Activated CD4-positive, alpha-beta T cell treated with anti-CD3 and anti-CD28 coated beads, Interleukin-2, amount 50 U/mL, for 48 hours (primary cell): ENCODE measurements around the gene SPG7.
"Not testable (repeated sequence)": the region's sequence is repeated elsewhere in the genome, so short reads cannot be mapped to it uniquely, and the experiment has no call there.

ENCODE experiments used
- DNase-seq, 2 experiments: peaks; one replicate each; pipeline ENCODE4 v3.0.0-alpha.2; 2020

SPG7 gene

DNA sequence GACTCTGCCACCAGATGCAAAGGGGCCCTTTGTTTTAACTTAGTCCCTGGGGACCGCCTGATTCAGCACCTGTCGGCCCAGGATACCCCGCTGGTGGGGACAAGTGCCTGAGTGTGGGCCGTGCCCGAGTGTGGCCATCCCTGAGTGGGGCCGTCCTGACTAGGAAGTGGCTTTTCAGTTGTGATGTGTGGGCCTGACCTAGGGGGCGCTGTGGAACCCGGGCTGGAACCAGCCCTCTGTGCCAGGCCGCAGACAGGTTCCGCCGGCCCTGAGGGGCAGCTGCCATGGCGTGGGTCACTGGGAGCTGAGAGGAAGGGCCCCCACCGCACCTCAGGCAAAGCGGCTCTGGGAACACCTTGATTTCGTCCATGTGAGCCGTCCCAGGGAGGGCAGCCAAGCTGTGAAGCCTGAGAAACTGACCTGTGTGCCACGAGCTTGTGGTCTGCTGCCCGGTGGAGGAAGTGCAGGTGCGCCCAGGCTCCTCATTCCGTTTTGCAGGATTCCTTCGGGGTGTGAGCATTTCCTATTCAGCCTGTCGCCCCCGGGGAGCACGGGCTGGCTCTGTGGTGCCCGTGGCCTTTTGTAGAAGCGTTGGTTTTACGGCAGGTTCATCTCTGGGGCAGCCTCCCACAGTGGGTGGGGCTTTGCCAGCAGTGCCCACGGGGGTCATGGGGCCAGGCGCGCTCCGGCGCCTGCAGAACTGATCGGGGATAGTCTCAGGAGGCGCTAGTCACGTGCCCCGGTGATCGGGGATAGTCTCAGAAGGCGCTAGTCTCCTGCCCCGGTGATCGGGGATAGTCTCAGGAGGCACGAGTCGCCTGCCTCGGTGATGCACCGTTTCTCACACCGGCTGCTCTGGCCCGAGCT is 57.5 kb downstream of the SPG7 start:
- peak; percentile 79 to 83 for DNase-seq

DNA sequence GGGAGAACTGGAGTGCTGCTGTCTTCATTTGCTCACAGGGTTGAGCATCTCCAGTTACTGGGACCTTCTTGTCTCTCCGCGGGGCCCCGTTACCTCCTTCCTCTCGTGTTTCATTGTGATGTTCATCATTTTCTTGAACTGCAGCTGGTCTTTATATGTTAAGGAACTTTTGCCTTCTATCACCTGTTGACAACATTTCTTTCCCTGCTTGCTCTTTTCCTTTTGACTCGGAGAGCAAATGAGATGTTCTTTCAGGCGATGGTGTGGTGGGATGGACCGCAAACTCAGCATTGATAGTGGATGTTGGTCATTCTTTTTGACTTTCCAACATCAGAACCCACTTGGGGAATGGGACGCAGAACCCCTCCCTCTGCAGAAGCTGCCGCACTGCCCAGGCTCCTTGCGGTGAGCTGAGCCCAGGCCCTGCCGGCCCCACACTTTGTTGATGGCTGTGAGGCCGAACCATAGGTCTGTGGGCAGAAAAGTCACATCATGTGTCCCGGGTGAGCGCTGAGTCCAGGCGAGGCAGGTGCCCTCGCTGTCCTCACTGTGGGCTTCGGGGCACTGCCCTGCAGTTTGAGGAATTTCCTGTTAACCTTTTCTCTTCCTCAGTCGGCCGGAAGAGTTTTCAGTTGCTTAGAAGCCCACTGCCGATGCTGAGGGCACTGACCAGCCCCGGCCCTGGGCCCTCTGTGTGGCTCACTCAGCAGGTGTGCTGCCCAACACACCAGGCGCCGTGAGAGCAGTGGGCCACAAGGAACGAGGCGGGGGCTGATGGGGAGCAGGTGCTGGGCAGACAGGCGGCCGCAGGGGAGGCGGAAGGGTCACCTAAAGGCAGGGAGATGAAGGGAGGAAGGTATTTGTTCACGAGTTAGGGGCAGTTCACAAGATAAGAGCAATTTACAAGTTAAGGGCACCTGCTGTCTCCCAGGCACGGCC is 59.7 kb downstream of the SPG7 start:
- no peak for DNase-seq

DNA sequence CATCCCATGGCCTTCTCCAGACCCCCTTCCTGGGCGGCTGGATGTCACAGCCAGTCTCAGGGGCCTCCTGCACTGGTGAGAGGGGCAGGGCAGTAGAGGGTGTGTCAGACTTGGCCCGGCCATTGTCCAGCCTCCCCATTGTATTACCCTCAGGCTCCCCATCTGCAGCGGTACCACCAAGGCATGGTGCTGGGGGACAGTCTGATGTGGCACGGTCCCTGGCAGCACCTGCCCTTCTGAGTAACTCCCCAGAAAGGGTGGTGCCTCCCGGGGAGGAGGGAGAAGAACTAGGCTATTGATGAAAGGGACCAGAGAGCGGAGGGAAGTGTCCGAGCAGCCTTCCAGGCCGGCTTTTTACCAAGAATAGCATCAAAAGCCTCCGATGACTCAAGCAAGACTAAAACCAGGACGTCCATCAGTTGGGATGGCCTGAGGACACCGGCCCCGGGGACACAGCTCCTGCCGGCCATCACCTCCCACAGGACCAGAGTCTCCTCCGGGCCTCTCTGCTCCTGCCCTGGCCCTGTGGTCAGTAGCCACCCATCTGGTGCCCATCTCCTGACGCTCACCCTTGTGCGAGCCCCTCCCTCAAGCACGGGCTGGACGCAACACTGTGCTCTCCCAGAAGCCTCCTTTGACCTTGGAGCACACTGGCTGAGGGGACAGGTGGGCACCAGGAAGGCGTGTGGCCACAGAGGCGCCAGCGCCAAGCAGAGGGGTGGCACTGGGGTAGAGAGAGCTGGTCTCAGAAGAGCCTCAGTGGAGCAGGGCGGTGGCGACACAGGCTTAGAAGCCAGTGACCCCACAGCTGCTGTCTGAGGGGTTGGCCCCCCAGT is 61.5 kb downstream of the SPG7 start:
- no peak for DNase-seq

DNA sequence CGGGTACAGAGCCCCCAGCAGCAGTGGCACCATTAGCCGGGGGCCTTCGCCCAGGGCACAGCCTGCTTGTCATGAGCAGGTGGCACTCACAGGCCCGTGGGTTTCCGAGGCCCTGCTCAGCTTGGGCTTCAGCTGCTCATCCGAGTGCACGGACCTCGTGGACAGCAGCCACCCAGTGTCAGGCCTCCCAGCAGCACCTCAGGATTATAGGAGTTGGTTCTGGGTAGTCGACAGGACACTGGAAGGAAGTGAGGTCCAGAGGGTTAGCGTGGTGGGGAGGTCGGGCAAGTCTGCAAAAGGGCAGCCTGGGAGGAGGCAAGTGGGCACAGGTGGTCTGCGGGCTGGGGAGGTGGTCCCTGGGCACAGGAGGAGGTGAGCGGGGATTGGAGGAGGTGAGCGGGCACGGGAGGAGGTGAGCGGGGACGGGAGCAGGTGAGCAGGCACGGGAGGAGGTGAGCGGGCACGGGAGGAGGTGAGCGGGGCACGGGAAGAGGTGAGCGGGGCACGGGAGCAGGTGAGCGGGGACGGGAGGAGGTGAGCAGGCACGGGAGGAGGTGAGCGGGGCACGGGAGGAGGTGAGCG is 62.2 kb downstream of the SPG7 start:
- DNase-seq: no peak

DNA sequence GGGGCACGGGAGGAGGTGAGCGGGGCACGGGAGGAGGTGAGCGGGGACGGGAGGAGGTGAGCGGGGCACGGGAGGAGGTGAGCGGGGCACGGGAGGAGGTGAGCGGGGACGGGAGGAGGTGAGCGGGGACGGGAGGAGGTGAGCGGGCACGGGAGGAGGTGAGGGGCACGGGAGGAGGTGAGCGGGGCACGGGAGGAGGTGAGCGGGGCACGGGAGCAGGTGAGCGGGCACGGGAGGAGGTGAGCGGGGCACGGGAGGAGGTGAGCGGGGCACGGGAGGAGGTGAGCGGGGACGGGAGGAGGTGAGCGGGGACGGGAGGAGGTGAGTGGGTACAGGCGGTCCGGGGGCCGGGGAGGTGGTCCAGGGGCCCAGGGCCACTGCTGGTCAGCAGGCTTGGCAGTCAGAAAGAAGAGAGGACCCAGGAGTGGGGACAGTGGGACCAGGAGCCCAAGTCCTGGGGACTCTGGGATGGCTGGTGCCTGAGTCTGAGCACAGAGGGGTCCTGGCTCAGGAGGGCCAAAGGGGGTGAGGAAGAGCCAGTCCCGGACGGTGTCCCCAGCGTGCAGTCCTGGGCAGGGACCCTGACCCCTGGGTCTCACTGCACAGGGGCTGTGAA is 62.9 kb downstream of the SPG7 start:
- not testable (repeated sequence) for DNase-seq

DNA sequence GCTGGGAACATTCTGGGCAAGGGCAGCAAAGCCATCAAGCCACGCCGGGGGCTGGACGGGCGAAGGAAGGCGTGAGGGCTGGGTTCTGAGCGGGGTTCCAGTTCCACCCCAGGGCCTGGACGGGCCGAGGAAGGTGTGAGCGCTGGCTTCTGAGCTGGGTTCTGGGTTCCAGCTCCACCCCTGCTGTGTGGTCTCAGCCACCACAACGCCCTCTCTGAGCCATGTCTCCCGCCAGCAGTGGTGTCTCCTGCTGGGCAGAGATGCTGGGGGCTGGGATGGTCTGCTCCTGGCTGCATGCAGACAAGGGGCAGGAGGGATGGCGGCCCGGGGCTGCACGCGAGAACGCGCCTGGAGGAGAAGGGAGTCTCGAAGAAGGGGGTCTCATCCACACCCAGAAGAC is 63.4 kb downstream of the SPG7 start:
- no peak for DNase-seq

DNA sequence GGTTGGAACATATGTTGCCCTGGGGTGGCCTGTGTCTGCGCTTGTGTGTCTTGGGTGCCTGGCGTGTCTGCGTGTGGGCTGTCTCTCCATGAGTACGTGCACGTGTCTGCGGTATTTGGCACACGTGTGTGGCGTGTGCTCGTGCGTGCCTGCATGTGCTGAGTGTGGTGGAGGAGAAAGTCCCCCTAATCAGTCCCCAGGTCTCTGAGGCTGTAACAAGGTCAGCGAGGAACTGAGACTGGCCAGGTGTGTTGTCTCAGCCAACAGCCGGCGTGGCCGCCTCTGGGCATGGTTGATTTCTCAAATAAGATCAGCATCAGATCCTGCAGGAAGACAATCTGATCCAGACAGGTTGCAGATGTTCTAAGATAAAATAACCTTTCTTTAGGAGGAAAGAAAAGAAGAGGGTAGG is 63.9 kb downstream of the SPG7 start:
- DNase-seq: no peak

DNA sequence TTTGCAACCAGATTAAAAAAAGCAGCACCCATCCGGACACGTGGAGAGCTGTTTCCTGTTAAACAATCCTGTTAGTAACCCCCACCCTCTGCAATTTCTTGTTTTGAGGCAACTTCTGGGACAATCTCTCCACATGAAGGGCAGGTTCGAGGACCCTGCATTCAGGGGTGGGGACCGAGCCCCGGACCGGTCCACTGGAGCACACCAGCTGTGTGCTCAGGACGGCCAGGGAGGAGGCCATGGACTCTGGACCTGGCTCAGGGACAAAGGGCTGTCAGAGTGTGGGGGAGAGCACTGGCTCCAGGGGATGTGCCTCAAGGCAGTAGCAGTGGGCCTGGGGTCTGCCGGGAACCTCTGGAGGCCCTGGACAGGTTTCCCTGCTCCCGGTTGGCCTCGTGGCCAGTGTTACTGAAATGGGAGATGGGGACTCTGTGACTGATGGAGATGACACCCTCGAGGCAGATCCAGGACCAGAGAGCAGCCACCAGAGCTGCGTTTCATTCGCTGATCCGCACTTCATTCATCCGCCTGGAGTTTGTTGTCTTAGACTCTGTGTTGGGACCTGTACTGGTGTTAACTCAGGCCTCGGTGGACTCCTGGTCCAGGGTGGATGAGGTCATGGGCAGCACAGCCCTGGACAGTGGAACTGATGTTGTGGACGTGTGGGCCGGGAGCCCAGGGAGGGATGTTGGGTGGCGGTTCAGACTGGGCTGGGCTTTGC is 64.4 kb downstream of the SPG7 start:
- no peak for DNase-seq

DNA sequence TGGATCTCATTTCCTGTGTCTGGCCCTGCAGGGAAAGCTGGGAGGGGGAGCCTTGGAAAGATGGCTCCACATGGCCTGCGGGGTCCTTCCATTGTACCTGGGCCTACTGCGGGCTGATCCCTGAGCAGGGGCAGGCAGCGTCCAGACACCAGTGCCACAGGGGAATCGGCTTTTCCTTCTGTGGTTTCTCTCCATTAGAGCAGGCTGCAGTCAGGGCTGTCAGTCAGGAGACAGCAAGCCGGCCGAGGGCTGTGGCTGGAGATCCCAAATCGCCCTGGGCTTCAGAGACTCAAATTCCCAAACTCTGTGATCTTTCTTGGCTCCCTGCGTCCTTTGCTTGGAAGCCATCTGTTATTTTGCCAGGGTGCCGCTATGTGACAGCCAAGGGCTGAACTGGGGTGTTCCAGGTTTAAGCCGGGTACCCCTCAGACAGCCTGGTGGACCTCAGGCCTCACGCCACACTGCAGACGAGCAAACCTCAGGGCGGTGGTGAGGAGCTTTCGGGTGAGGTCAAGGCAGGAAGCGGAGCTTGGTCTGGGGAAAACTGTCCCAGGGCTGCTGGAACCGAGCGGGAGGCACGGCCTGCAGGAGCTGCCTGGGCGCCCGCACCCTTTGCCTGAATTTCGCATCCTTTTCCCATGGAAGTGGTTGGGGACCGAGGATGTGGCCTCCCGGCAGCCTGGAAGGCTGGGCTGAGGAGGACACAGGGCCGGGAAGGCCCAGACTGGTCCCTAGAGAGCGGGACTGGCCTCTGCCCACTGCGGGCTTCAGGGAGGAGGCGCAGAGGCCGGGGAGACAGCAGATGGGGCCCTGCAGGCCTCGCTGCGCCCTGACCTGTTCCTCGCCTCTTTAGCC is 65.8 kb downstream of the SPG7 start:
- DNase-seq: no peak

DNA sequence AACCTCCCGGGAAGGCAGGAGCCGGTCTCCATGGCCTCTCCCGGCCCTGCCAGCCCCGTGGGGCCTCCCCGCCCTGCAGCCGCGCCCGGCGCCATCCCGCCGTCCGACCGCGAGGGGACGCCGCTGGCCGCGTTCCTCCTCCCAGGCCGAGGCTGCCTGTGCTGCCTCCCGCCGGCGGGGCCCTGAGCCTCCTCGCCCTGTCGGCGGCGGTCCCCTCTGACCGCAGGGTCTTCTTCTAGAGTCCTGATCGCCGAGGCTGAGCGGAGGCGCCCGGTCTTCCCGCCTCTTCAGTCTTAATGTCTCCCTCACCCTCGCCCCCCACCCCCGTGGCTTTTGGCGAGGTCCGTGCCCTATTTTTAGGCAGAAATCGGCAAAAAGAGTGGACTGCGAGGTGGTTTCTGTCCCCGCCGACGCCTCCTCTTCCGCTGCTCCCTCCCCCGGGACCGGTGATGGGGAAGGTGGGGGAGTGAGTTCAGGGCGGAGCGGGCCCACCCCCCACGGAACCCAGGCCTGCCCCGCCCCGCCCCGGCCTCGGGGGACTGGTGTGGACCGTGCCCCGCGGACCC is 66.6 kb downstream of the SPG7 start:
- DNase-seq: peak; percentile 68 to 74

DNA sequence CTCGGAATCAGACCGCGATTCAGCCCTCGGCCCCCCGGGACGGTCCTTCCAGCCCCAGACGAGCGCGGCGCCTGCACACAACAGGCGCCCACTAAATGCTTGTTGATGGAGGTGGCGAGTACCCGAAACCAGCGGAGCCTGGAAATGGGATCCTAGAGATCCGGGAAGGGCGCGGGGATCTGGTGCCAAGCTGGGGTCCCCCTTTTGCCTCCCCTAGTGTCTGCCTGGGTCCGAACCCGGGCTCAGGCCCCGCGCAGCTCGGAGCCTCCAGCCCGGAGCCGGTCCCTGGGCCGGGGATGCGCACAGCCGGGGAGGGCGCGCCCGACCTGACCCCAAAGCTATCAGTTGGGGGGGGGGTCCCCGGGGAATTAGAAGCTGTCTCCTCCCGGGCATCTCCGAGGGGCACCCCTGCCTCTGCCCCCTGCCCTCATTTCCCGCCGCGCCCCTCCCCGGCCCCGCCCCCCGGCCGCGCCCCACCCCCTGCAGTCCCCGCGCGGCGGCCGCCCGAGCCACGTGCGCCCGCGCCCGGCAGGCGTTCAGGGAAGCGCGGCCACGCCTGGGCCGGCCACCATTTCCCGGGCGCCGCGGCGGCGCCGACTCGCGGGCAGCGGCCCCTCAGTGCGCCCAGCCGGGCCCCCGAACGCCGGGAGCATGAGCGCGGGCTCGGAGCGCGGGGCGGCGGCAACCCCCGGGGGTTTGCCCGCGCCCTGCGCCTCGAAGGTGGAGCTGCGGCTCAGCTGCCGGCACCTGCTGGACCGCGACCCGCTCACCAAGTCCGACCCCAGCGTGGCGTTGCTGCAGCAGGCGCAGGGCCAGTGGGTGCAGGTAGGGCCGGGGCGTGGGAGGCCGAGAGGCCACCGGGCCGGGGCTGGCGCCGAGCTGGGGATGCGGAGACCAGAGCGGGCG is 67.3 kb downstream of the SPG7 start, which contains the start of gene CPNE7:
Gene CPNE7, plus strand, starts transcription at position 512 of the 906 bp plus-strand sequence. Its CDS starts 140 bp downstream, at position 652.
- DNase-seq: peak; percentile 27 to 28

DNA sequence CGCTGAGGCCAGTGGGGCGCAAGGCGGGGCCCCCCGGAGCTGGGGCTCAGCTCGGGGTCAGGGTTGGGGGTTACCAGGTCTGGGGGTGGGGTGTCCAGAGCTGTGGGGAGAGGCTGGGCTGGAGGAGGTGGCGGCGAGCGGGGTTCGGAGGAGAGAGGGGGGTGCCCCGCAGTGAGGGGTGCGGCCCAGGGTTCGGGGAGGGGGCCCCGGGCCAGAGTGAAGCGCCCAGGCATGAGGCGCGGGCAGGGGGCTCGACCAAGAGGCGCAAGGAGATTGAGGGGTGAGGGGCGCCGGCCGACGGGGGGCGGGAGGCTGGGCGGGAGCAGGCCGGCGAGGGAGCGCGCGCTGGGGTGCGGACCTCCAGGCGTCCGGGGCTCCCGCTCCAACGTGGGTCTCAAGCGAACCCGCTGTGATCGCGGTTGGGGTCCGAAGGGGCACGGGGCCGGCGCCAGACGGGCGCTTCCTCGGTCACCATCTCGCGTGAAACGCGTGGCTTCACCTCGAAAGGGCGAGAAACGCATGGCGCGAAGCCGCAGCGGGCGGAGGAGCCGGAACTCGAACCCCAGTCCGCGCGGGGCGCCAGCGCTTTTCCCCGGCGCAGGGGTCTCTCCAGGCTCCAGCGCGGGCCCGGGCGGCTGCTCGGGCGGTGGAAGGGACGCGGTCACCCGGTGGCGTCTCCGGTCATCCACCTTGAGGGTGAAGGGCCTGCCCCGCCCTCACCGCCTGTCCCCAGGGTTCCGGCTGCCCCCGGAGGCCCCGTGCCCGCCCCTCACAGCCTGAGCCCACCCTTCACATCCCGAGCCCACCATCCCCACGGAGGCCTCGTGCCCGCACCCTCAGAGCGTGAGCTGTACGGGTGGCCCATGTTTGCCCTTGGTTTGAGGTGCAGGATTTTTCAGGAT is 68.2 kb downstream of the SPG7 start:
- DNase-seq: no peak

DNA sequence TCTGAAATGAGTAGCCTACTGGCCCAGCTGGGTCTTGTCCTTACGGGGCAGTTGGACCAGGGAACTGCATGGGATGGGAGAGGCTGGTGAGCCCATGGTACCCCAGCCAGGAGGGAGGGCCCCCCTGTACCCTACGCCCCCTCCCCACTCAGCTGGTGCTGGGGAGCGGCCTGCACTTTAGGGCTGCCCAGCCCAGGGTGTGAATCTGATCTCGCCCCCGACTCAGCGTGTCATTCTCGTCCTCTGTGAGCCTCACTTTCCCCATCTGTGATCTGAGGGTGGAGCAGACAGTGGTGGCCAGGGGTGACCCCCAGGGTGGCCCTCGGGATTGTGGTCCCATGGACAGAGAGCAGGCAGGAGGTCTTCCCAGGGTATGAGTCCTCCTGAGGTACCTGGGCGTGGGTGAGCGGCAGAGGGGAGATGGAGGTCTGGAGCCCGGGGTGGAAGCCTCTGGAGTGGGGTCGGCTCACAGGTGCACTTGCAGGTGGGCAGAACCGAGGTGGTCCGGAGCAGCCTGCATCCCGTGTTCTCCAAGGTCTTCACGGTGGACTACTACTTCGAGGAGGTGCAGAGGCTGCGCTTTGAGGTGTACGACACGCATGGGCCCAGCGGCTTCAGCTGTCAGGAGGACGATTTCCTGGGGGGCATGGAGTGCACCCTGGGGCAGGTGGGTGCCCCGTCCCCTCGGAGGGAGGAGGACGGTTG is 69.0 kb downstream of the SPG7 start:
- no peak for DNase-seq

DNA sequence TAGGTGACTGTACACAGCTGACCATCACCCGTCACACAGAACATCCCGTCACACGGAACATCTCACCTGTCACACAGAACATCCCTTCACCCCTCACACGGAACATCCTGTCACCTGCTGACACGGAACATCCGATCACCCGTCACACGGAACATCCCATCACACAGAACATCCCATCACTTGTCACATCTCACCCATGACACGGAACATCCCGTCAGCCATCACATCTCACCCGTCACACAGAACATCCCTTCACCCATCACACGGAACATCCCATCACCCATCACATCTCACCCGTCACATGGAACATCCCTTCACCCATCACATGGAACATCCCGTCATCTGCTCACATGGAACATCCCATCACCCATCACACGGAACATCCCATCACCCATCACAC is 71.1 kb downstream of the SPG7 start:
- no peak for DNase-seq

DNA sequence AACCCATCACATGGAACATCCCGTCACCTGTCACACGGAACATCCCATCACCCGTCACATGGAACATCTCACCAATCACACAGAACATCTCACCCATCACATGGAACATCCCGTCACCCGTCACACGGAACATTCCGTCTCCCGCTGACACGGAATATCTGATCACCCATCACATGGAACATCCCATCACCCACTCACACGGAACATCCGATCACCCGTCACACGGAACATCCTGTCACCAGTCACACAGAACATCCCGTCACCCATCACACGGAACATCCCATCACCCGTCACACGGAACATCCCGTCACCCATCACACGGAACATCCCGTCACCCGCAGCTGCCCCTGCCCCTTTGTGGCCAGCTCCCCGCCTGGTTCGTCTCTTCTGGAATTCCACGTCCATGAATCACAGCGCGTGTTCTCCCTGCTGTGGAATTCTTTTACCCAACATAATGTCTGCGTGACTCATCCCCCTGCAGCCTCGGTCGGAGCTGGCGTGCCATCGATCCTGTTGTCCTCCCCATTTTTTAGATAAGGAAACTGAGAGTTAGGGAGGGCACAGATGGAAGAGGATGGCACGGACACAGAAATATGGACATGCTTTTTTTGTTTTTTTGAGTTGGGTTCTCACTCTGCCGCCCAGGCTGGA is 73.0 kb downstream of the SPG7 start:
- DNase-seq: no peak

DNA sequence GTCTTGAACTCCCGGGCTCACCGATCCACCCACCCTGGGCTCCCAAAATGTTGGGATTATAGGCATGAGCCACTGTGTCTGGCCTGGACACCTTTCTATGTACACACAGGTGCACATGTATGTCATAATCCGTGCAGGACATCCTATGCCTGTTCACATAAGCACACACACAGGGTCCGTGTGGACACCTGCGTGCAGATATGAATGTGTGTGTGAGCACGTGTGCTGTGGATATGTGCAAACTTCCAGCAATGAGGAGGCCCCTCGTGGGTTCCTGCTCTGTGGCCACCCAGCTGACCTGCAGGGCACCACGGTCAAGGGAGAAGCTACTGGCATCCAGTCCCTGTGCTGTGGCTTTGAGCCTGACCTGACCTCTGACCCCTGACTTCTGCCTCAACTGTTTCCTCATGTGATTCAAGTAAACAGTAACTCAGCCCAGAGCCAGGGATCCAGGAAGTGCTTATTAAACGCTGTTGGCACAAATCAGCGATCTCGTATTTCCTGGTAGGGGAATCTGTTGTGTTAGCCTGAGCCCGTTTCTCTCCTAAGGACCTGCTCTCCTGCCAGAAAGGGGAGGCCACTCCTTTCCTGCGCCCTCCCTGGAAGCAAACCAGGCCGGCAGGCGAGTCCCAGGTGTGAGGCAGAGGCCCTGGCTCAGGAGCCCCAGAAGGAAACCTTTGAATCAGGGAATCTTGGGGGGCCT is 73.8 kb downstream of the SPG7 start:
- DNase-seq: no peak
